GM12878 (cell line): ENCODE data around the gene ACKR2. TPM values are rescaled to one million over a fixed set of nuclear protein-coding genes. Genes with fewer than 3 reads are reported as not detected.

Experiments used
- ATAC-seq: fragments of 200-7000 bp; cut with Tn5 transposase; 3 replicates; pipeline ENCODE4 v1.9.1; 2020; ENCODE audit warnings: mild to moderate bottlenecking, moderate library complexity
- BruUV-seq: library from RNA; stranded (reverse); fragments of 400-500 nt; replicated peaks from 2 replicates; lab custom pipeline; 2021; lab: Mats Ljungman, UMichigan
- CTCF ChIA-PET: fragments of 300-600 bp; sonication (Branson Sonifier 250); formaldehyde crosslinking; extraction: SDS; loops from one replicate; lab custom pipeline; 2021; ENCODE audit warnings: inconsistent platforms; lab: Yijun Ruan, JAX
- POLR2A ChIA-PET: fragments of 350-600 bp; formaldehyde crosslinking; extraction: SDS; loops from one replicate; lab custom pipeline; 2021; ENCODE audit warnings: inconsistent platforms; lab: Charles Lee
- RAD21 ChIA-PET: fragments of 300-600 bp; sonication (Branson Sonifier 250); formaldehyde crosslinking; loops from one replicate; lab custom pipeline; 2023; ENCODE audit warnings: antibody characterized with exemption; ENCODE audit not compliant: unreplicated experiment; lab: Charles Lee
- SMC1A ChIA-PET: fragments of 300-600 bp; sonication (Branson Sonifier 250); formaldehyde crosslinking; loops from one replicate; lab custom pipeline; 2023; ENCODE audit not compliant: unreplicated experiment, uncharacterized antibody; lab: Charles Lee
- DNase-seq: peaks from one replicate; pipeline ENCODE4 v3.0.0-alpha.2; 2011; ENCODE audit warnings: low read depth, low spot score
- FAIRE-seq: peaks from 3 replicates; lab custom pipeline; 2011; peaks lifted over from hg19 to GRCh38; lab: Jason Lieb, UNC
- H2AFZ ChIP-seq: 2 replicates; pipeline ENCODE4 v1.6.0; 2011; ENCODE audit warnings: low read depth, low read length, control low read depth; ENCODE audit not compliant: control insufficient read depth
- H3K27ac ChIP-seq: 2 replicates; pipeline ENCODE4 v1.5.1; 2011; ENCODE audit warnings: control low read depth; ENCODE audit not compliant: control insufficient read depth, insufficient read depth
- H3K27me3 ChIP-seq, 2 experiments: replicated peaks in 1 of 2; 2 replicates each; pipeline versions ENCODE4 v1.6.0 to v1.6.1; 2011; ENCODE audit warnings: low read length in 1 of 2; ENCODE audit not compliant: control insufficient read depth in 2 of 2, insufficient read depth in 2 of 2
- H3K36me3 ChIP-seq, 2 experiments: 2 replicates each; pipeline ENCODE4 v1.5.1; 2011; ENCODE audit warnings: low read length in 1 of 2; ENCODE audit not compliant: control insufficient read depth in 2 of 2, insufficient read depth in 2 of 2
- H3K4me1 ChIP-seq: 2 replicates; pipeline ENCODE4 v1.6.1; 2011; ENCODE audit warnings: mild to moderate bottlenecking, low read length, moderate library complexity, mixed read lengths; ENCODE audit not compliant: control insufficient read depth, insufficient read depth
- H3K4me2 ChIP-seq: 2 replicates; pipeline ENCODE4 v1.6.0; 2011; ENCODE audit warnings: control low read depth; ENCODE audit not compliant: control insufficient read depth, insufficient read depth
- H3K4me3 ChIP-seq: fragments of 200-600 bp; sonication (generic); 2 replicates; pipeline ENCODE4 v1.5.1; 2016
- H3K79me2 ChIP-seq: 2 replicates; pipeline ENCODE4 v1.6.0; 2011; ENCODE audit warnings: low read length; ENCODE audit not compliant: control insufficient read depth, insufficient read depth
- H3K9ac ChIP-seq: 2 replicates; pipeline ENCODE4 v1.8.0; 2011; ENCODE audit warnings: low read length, control low read depth, mixed read lengths; ENCODE audit not compliant: control insufficient read depth, insufficient read depth
- H3K9me3 ChIP-seq: replicated peaks from 3 replicates; pipeline ENCODE4 v1.5.1; 2011; ENCODE audit warnings: mild to moderate bottlenecking, low read length; ENCODE audit not compliant: control insufficient read depth, insufficient read depth
- H4K20me1 ChIP-seq: 2 replicates; pipeline ENCODE4 v1.6.0; 2011; ENCODE audit not compliant: control insufficient read depth, insufficient read depth
- EGR1 ChIP-seq, 2 experiments: IDR thresholded peaks; 1 replicate in 1 of 2; 2 replicates in 1 of 2; pipeline ENCODE4 v1.6.1; 2011 to 2012; ENCODE audit warnings: low read depth in 2 of 2, low read length in 2 of 2, borderline replicate concordance in 1 of 2, mild to moderate bottlenecking in 1 of 2, moderate library complexity in 1 of 2
- HCFC1 ChIP-seq: fragments of 150-350 bp; IDR thresholded peaks from 2 replicates; pipeline ENCODE4 v1.6.1; 2014; ENCODE audit warnings: low read length
- MAX ChIP-seq: IDR thresholded peaks from 2 replicates; pipeline ENCODE4 v1.6.1; 2012; ENCODE audit warnings: low read depth, low read length, improper control_type of control experiment
- RFX5 ChIP-seq: IDR thresholded peaks from 2 replicates; pipeline ENCODE4 v1.6.1; 2011; ENCODE audit warnings: low read depth, low read length, improper control_type of control experiment
- SKIL ChIP-seq: fragments of 450-650 bp; IDR thresholded peaks from 2 replicates; pipeline ENCODE4 v1.6.1; 2017; ENCODE audit warnings: mild to moderate bottlenecking, low read depth, inconsistent platforms; ENCODE audit not compliant: poor library complexity, severe bottlenecking
- YBX1 ChIP-seq: fragments of 450-650 bp; IDR thresholded peaks from 2 replicates; pipeline ENCODE4 v1.6.1; 2016; ENCODE audit warnings: antibody characterized with exemption
- whole genome bisulfite sequencing: methylation state at CpG from one replicate; pipeline ENCODE4 v1.1.6; 2016; ENCODE audit warnings: low lambda C conversion rate; ENCODE audit not compliant: insufficient replicate concordance, insufficient coverage; ENCODE audit errors: missing lambda C conversion rate; 5-methylcytosine and 5-hydroxymethylcytosine counted together
- in situ Hi-C: fragments of 300-500 bp; cut with MboI; formaldehyde crosslinking; loops from 9 replicates; pipeline ENCODE4 v1.14.3; 2018; ENCODE audit warnings: mixed read lengths
- intact Hi-C: fragments of 100-400 bp; cut with micrococcal nuclease; formaldehyde crosslinking; loops from one replicate; pipeline ENCODE4 v1.14.2; 2022; ENCODE audit not compliant: unreplicated experiment
- polyA plus RNA-seq, 11 experiments: library from polyadenylated mRNA; depleted of rRNA in 4 of 11; unstranded in 6 of 11; stranded (reverse) in 5 of 11; fragments of >200 nt; fragmentation: Nextera tagmentation in 4 of 11; fragmentation: Illumina TruSeq in 1 of 11; extraction: Ambion mirVana in 4 of 11; extraction: Trizol in 1 of 11; gene quantifications; 1 replicate in 1 of 11; 2 replicates in 10 of 11; pipeline versions ENCODE4 v1.2.1 to v1.2.3, GENCODE V29; 2011 to 2016; ENCODE audit warnings: inconsistent platforms in 2 of 11, missing spikeins in 2 of 11, low read depth in 1 of 11
- total RNA-seq, 4 experiments: library from RNA; depleted of rRNA in 3 of 4; stranded (reverse); fragments of >200 nt in 3 of 4; fragmentation: Illumina TruSeq in 1 of 4; extraction: Trizol in 1 of 4; gene quantifications; 2 replicates each; pipeline versions ENCODE4 v1.2.1 to v1.2.3, GENCODE V29; 2013 to 2021

Gene ACKR2
- total and polyA plus RNA-seq, 10 of the 15 experiments (the other 5 are each of a cell fraction or from before 2014, with no cell fraction given) = 0.05 to 0.91 (median 0.23) TPM; not detected in 2

- 9% methylated on average over 1 of the region's 1 CpG for WGBS
- Histone ChIP-seq H4K20me1 (no peaks in the 10 kb centered on the region), H3K36me3 (no peaks in the 10 kb centered on the region), H3K9me3 (no peaks in the 10 kb centered on the region), H2AFZ (no peak overlapping the region), H3K27ac (no peak overlapping the region), H3K9ac (no peak overlapping the region), H3K79me2 (no peaks in the 10 kb centered on the region), H3K4me1 (no peaks in the 10 kb centered on the region), H3K4me3 (no peak overlapping the region), H3K27me3 (no peaks in the 10 kb centered on the region), H3K4me2 (no peak overlapping the region)
- ChIA-PET CTCF (no interaction called here), RAD21 (no interaction called here), POLR2A (no interaction called here), SMC1A (interaction anchor here (1.0 kb wide), 1 partner anchor 14 kb away, joined by 3 read pairs; no protein-coding TSS in a partner anchor)
- BruUV-seq = no TSS peak
- intact Hi-C loops (no loop called here), in situ Hi-C loops (no loop called here)
- no peak for DNase-seq
- TF ChIP-seq RFX5 (no peak), EGR1 (IDR thresholded peaks at IDR 0.05; ENCODE audit: borderline replicate concordance in 1 of 2, low read depth in 2 of 2, low read length in 2 of 2) (no peak), MAX (no peak), SKIL (no peak), HCFC1 (no peak), YBX1 (no peak)
- no peak for FAIRE-seq
- ATAC-seq = no peak
Measured at GRCh38 chr3:42853056-42853455, 43.8 kb downstream of the ACKR2 start.
